Hypothalamus (tissue), 51 donors: ENCODE results near the gene C10orf95.

Experiments
- DNase-seq, 51 donors: peaks; one replicate each; lab custom pipeline; 2025; lab: John Stamatoyannopoulos, UW

Gene C10orf95

DNA sequence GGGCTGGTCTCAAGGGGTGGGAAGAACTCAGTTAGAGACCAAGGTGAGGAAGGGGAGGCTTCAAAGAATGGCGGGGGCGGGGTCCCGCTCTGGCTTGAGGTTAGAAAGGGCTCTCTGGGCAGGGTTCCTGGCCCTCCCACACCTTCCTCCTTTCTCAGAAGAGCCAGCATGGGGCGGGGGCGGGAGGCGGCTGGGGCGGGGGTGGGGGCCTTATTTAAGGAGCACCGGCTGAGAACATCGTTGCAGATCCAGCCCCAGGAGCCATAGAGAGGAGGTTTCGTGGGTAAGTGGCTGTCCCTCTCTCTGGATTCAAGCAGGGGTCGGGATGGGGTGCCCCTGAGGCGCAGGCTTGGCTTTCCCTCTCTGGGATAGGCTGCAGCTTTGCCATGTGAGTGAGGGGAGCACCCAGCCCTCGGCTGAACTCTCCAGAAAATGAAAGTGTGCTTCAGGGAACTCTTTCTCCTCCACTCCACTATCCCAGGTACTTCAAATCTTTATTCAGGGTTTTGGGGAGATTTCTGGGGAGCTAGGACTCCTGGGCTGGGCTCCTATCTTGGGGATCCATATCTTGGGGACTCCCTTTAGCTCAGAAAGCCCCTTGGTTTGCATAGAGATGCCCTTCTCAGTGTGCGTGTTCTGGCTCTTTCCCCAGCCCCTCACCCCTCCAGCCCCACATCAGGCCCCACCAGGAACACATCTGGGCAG is 15.7 kb downstream of the C10orf95 start:
- no peak for DNase-seq

DNA sequence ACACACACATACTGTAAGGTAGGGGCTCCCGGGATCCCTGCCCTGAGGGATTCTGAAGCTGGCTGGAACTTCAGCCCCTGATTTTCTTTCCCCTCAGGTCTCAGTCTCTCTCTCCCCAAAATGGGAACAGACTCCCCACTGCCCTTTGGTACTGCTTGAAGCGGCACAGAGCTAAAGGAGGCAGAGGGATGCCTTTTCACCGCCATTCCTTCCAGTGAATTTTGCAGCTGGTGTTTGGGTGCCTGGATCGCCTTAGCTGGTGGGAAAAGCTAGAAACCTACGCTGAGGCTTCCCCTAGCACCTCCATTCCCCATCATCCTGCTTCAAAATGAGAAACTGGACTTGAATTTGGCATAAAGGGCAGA is 16.2 kb downstream of the C10orf95 start:
- no peak for DNase-seq

- no peak for DNase-seq
These were observed 16.8 kb downstream of the C10orf95 start for GRCh38 chr10:102434394-102435132.

DNA sequence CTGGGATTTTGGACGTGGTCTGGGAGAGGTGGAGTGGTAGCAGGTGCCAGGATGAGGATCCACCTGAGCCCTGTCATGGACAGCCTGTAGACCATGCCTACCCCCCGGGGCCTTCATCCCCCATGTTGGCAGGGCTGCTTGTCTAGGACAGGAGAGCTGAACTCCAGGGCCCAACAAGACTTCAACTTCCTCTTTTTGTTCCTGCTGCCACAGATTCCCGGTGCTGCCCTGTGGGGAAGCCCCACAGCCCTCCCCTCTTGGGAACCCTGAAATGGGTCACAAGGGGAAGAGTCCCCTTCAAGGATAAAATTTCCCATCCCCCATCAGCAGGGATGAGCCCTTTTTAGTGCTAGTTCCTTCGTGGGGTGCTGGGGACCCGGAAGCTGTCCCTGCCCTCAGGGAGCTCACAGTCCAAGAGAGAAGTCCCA is 17.7 kb downstream of the C10orf95 start:
- DNase-seq = no peak

DNA sequence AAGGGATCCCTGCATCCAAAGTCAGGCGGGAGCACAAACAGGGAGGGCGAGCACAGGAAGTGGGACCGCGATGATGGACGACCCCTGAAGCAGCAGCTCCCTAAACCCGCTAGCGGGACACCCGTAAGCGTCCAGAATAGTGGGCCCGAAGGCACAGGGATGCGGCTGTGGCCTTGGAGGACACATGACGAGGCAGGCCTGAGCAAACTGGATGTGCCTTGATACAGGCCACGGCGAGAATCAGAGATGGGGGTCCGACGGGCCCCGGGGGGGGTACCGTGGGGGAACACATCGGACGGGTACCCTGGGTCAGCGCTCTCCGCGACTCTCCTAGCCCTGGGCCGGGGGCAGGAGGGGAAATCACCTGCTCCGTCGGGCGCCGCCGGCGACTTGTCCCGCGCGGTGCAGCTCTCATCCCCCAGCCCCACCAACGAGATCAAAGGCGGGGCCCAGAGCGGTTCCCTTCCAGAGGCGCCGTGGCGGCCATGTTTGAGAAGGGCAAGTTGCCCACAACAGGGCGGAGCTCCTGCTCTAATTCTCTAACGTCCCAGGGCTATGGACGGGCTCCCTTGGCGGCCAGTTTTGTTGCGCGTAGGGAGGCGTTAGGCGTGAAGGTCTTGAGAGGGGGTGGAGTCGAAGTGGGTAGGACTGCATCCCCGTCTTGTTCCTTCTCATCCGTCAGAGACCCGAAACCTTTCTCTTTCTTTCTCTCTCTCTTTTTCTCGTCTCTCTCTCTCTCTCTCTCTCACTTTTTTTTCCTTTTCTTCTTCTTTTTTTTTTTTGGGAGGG is 19.0 kb downstream of the C10orf95 start, which contains the start of gene CUEDC2:
TSS of gene CUEDC2 (minus strand) at position 413 of the 789 bp plus-strand sequence. CDS start 7,386 bp downstream, outside the sequence.
- peak; percentile 34 to 98 (median 92) for DNase-seq

GRCh38 chr10:102431452-102432124 is 19.8 kb downstream of the C10orf95 start:
- DNase-seq = no peak

DNA sequence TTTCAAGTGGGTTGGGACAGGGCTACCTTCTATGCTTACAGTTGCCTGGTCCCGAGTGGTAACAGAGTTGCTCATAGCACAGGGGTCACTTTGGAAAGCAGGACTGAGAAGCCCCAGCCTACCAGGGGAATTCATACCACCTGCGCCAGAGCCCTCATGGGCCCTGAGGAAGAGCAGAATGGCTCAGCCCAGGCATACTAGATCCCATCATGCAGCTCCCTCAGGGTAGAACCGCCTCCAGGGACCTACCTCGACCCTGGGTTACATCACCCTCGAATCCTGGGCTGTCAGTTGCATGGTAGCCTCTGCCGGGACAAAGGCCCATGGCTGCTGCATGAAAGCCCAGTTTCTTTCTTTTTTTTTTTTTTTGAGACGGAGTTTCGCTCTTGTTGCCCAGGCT is 21.9 kb downstream of the C10orf95 start:
- DNase-seq = no peak

GRCh38 chr10:102426803-102427287 is 24.5 kb downstream of the C10orf95 start:
- no peak for DNase-seq

GRCh38 chr10:102425444-102425843 is 25.9 kb downstream of the C10orf95 start:
- no peak for DNase-seq

DNA sequence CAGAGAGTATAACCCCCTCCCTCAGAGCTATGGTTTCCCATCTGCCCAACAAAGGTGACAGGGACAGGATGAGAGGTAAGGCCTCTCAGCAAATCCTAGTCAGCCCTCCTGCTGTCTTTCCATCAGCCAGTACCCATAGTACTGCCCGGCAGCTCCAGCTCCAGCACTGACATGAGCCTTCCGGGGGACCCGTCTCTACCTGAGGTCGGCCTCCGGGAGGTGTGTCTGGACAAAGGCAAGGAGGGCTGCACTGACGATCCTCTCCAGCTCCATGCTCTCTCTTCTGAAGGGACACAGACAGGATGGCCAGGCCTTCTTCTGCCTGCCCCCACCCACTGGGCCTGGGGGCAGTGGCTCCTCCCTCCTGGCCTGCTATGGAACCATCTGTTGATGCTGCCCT is 26.4 kb downstream of the C10orf95 start:
- no peak for DNase-seq

DNA sequence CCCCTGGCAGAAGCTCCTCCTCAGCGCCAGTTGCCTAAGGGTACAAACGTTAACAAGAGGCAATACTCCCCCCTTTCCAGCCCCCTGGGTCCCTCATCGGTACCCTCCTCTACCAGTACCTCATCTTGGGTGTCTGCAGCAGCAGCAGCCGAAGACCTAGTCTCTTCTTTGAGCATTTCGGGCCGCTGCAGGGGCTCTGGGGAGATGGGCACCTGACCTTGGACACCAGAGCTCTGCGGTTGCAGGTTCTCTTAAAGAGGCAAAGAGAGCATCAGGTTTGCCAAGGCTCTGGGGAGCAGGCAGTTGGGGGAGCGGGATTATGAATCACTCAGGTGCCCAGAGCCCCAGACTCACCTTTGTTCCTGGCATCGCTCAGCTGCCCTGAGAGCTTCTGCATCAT is 27.2 kb downstream of the C10orf95 start:
- no peak for DNase-seq

DNA sequence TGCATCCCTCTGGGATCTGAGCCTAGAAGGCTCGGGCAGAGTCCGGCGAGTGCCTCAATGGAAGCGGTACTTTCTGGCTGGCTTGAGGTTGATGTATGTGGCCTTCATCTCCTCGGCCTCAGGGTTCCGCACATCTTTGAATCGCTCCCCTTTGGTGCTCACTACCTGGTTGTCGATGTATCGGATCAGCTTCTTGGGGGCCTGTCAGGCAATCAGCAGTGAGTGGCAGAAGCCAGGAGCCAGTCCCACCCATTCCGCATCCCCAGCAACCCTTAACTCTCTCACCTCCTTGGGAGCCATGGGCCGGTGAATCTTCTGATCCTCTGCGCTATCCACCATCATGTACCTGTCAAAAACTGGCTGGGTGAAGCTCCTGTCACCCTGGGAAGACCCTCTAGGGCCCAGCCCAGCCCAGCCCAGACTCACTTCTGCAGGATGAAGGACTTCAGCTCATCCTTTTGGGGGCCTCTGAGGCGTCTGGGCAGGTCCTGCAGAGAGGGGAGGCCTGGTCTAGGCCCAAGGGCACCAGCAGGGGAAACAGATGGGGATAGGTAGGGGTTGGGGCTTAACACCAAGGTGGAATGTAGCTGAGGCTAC is 27.9 kb downstream of the C10orf95 start:
- no peak for DNase-seq

GRCh38 chr10:102422545-102423129 is 28.7 kb downstream of the C10orf95 start:
- DNase-seq = peak in 45 of 51 donors; percentile 10 to 77 (median 54)

GRCh38 chr10:102421757-102422512 is 29.4 kb downstream of the C10orf95 start:
- DNase-seq = peak in 7 of 51 donors; percentile 21 to 68 (median 44)

- no peak for DNase-seq
These were observed 29.9 kb downstream of the C10orf95 start for GRCh38 chr10:102421507-102421756.

DNA sequence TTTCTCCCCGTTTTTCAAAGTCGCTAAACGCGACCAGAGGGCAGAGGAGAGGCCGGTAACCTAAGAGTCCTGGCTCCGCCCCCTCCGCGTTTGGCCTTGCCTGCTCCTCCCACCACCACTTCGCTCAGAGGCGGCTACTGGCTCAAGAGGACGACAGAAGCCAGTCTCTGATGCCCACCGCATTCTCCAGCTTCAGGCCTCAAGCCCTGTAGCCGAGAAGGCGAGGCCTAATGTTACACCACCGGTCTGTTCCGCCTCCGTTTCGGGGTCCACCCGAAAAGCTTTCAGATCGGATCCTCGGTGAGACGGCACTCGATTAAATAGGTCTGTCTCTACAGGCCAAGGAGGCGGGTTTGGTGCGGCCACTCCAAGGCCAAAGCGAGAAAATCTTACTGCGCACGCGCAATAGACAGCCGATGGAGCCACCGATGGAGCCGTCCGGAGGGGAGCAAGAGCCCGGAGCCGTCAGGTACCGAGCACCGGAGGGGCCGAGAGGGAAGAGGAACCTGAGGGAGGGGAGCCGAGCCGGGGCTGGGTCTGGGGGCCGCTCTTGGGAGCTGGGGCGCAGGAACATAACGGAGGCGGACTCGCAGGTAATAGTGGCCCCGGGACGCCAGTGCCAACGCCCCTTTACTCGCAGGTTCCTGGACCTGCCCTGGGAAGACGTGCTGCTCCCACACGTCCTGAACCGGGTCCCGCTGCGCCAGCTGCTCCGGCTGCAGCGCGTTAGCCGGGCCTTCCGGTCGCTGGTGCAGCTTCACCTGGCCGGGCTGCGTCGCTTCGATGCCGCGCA is 30.4 kb downstream of the C10orf95 start, which contains the start of gene FBXL15:
TSS of gene FBXL15 (plus strand) at position 123 of the 793 bp plus-strand sequence. CDS start at position 417, 294 bp downstream.
- DNase-seq = peak; percentile 81 to 99 (median 93)

GRCh38 chr10:102420181-102420713 is 31.1 kb downstream of the C10orf95 start:
- peak in 1 of 51 donors; percentile 56 for DNase-seq
